Measurements from ENCODE around the gene REG1A.

Gene REG1A

GRCh38 chr2:79120194-79120713 is at the start of gene REG1A:
Gene REG1A (plus strand): TSS chr2:79120488. CDS start chr2:79120862, 374 bp downstream.
- TF ChIP-seq GLIS3 (CRISPR knock-in tag; IDR thresholded peaks at IDR 0.05) (no peak), ZFP3 (CRISPR knock-in tag; IDR thresholded peaks at IDR 0.05) (no peak), RARB (CRISPR knock-in tag; IDR thresholded peaks at IDR 0.05) (no peak), TSHZ2 (CRISPR knock-in tag; IDR thresholded peaks at IDR 0.05) (no peak), OSR1 (CRISPR knock-in tag; IDR thresholded peaks at IDR 0.05) (no peak), CREB5 (CRISPR knock-in tag; IDR thresholded peaks at IDR 0.05; ENCODE audit: low read depth) (no peak), BACH2 (CRISPR knock-in tag; IDR thresholded peaks at IDR 0.05; ENCODE audit: borderline replicate concordance) (no peak)
- ATAC-seq: no peak

GRCh38 chr2:79071078-79071477 is 49.2 kb upstream of the REG1A start:
- ATAC-seq: no peak
- TF ChIP-seq OSR1 (CRISPR knock-in tag; IDR thresholded peaks at IDR 0.05) (no peak), CREB5 (CRISPR knock-in tag; IDR thresholded peaks at IDR 0.05; ENCODE audit: low read depth) (no peak), POU6F1 (CRISPR knock-in tag; IDR thresholded peaks at IDR 0.05; ENCODE audit: borderline replicate concordance, low read depth) (no peak), ZFP3 (CRISPR knock-in tag; IDR thresholded peaks at IDR 0.05) (no peak), PATZ1 (CRISPR knock-in tag; IDR thresholded peaks at IDR 0.05; ENCODE audit: borderline replicate concordance) (no peak), ZNF8 (CRISPR knock-in tag; IDR thresholded peaks at IDR 0.05) (no peak), CSDC2 (CRISPR knock-in tag; IDR thresholded peaks at IDR 0.05) (no peak), TCF4 (CRISPR knock-in tag; IDR thresholded peaks at IDR 0.05; ENCODE audit: borderline replicate concordance) (no peak), SNAI2 (CRISPR knock-in tag; IDR thresholded peaks at IDR 0.05) (no peak), ARNTL (CRISPR knock-in tag; IDR thresholded peaks at IDR 0.05; ENCODE audit: borderline replicate concordance, low read depth) (no peak), TOX (CRISPR knock-in tag; IDR thresholded peaks at IDR 0.05; ENCODE audit: borderline replicate concordance) (no peak), ZNF565 (CRISPR knock-in tag; conservative IDR thresholded peaks at IDR 0.05; ENCODE audit: low read depth) (no peak), BACH2 (CRISPR knock-in tag; IDR thresholded peaks at IDR 0.05; ENCODE audit: borderline replicate concordance) (no peak)

- no peak for ATAC-seq
- no peak for TF ChIP-seq ARNTL (CRISPR knock-in tag; IDR thresholded peaks at IDR 0.05; ENCODE audit: borderline replicate concordance, low read depth)
- TF ChIP-seq ZC3H10 (CRISPR knock-in tag; IDR thresholded peaks at IDR 0.05): no peak
- no peak for TF ChIP-seq CSDC2 (CRISPR knock-in tag; IDR thresholded peaks at IDR 0.05)
- TF ChIP-seq BACH2 (CRISPR knock-in tag; IDR thresholded peaks at IDR 0.05; ENCODE audit: borderline replicate concordance): no peak
- no peak for TF ChIP-seq PATZ1 (CRISPR knock-in tag; IDR thresholded peaks at IDR 0.05; ENCODE audit: borderline replicate concordance)
- TF ChIP-seq ZNF8 (CRISPR knock-in tag; IDR thresholded peaks at IDR 0.05): no peak
- no peak for TF ChIP-seq ISL1 (CRISPR knock-in tag; IDR thresholded peaks at IDR 0.05)
- TF ChIP-seq ZFP3 (CRISPR knock-in tag; IDR thresholded peaks at IDR 0.05): no peak
- no peak for TF ChIP-seq ESRRG (CRISPR knock-in tag; IDR thresholded peaks at IDR 0.05)
- TF ChIP-seq SNAI2 (CRISPR knock-in tag; IDR thresholded peaks at IDR 0.05): no peak
- no peak for TF ChIP-seq TCF4 (CRISPR knock-in tag; IDR thresholded peaks at IDR 0.05; ENCODE audit: borderline replicate concordance)
- TF ChIP-seq CSRNP3 (CRISPR knock-in tag; IDR thresholded peaks at IDR 0.05): no peak
- TF ChIP-seq OSR1 (CRISPR knock-in tag; IDR thresholded peaks at IDR 0.05): no peak
- TF ChIP-seq ZFP30 (CRISPR knock-in tag; IDR thresholded peaks at IDR 0.05): no peak
These were observed 37.3 kb upstream of the REG1A start for GRCh38 chr2:79082987-79083386.

Data from SK-N-SH treated with all-trans-retinoic acid at 6 μM for 48 hours (cell line).